Osteoblast (primary cell): ENCODE data around the gene SLC6A6. TPM values are rescaled to one million over a fixed set of nuclear protein-coding genes. Genes with fewer than 3 reads are reported as not detected.

ENCODE experiments used
- DNase-seq: peaks from one replicate; pipeline ENCODE4 v3.0.0; 2011; ENCODE audit warnings: low spot score, mixed read lengths; ENCODE audit not compliant: insufficient read length; ENCODE audit errors: missing footprints
- H2AFZ ChIP-seq: 2 replicates; pipeline ENCODE4 v1.6.0; 2011; ENCODE audit warnings: mild to moderate bottlenecking, low read length
- H3K27ac ChIP-seq: 2 replicates; pipeline ENCODE4 v1.5.1; 2011; ENCODE audit warnings: mild to moderate bottlenecking, low read depth, low read length, moderate library complexity
- H3K27me3 ChIP-seq: 2 replicates; pipeline ENCODE4 v1.6.0; 2012; ENCODE audit warnings: mild to moderate bottlenecking, control low read depth, inconsistent platforms, low read length, moderate library complexity; ENCODE audit not compliant: insufficient read depth
- H3K36me3 ChIP-seq: 2 replicates; pipeline ENCODE4 v1.5.1; 2011; ENCODE audit warnings: mild to moderate bottlenecking, low read length, control low read depth, moderate library complexity; ENCODE audit not compliant: insufficient read depth
- H3K4me1 ChIP-seq: 2 replicates; pipeline ENCODE4 v1.5.1; 2011; ENCODE audit warnings: mild to moderate bottlenecking, low read length, control low read depth, moderate library complexity; ENCODE audit not compliant: insufficient read depth
- H3K4me2 ChIP-seq: 2 replicates; pipeline ENCODE4 v1.6.0; 2011; ENCODE audit warnings: mild to moderate bottlenecking, low read length; ENCODE audit not compliant: insufficient read depth
- H3K4me3 ChIP-seq: fragments of 200-600 bp; sonication (generic); 3 replicates; pipeline ENCODE4 v1.5.1; 2012; ENCODE audit warnings: mild to moderate bottlenecking, low read length, inconsistent platforms; ENCODE audit not compliant: insufficient read depth
- H3K79me2 ChIP-seq: 2 replicates; pipeline ENCODE4 v1.6.0; 2012; ENCODE audit warnings: mild to moderate bottlenecking, low read length, control low read depth, inconsistent platforms; ENCODE audit not compliant: insufficient read depth
- H3K9me3 ChIP-seq: 2 replicates; pipeline ENCODE4 v1.5.1; 2011; ENCODE audit warnings: low read depth, low read length, control low read depth
- H4K20me1 ChIP-seq: 2 replicates; pipeline ENCODE4 v1.6.0; 2012; ENCODE audit warnings: mild to moderate bottlenecking, low read length, control low read depth; ENCODE audit not compliant: insufficient read depth
- small RNA-seq: library from RNA; depleted of rRNA; stranded (forward); fragments of <200 nt; gene quantifications from one replicate; pipeline ENCODE3, GENCODE V24; 2012
- total RNA-seq: library from RNA; depleted of rRNA; stranded (reverse); fragments of >200 nt; gene quantifications from 2 replicates; pipeline ENCODE4 v1.2.3, GENCODE V29; 2012
- TF ChIP-seq, protein P1 (sequence below): IDR thresholded peaks from 2 replicates; pipeline ENCODE4 v1.5.1; 2011; ENCODE audit warnings: mild to moderate bottlenecking, low read depth, low read length, moderate library complexity; ENCODE audit errors: extremely low read depth

SLC6A6 gene
- total RNA-seq, 1 donor: 86.5 TPM

DNA sequence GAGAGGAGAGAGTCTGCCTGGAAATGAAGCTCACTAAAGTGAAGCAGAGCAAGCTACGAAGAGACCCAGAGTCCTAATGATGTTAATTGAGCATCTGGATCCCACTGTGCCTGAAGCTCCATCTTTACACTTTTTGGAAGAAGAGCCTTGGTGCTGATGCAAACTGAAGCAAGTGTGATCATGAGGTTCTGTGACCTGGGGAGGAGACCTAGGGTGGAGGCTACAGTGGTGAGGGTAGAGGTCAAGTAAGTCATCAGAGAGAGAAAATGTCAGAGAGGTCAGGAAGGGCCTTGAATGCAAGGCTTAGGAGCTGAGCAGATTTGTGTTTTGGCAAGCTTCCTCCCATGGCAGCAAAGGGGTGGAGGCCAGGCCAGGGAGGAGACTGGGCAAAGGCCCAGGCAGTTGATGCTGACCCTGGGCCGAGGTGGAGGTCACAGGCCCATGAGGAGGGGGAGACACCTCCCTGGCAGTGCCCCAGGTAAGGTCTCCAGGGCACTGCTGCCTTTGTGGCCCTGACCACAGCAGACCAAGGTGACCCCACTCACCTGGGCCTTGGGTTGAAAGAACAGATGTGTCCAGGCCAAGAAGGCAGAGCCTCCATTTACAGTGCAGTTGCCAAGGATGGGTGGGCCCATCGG lies 136.2 kb downstream of the SLC6A6 start:
- H2AFZ ChIP-seq: no peak overlapping the region
- peaks cover 21% of the 10 kb centered on the region for H3K27me3 ChIP-seq
- no peak overlapping the region for H3K27ac ChIP-seq
- no peak overlapping the region for H3K4me2 ChIP-seq
- no peaks in the 10 kb centered on the region for H3K4me1 ChIP-seq
- H3K79me2 ChIP-seq: no peaks in the 10 kb centered on the region
- no peaks in the 10 kb centered on the region for H3K9me3 ChIP-seq
- no peak overlapping the region for H3K4me3 ChIP-seq
- DNase-seq: peak; percentile 23
- TF ChIP-seq, protein P1, sequence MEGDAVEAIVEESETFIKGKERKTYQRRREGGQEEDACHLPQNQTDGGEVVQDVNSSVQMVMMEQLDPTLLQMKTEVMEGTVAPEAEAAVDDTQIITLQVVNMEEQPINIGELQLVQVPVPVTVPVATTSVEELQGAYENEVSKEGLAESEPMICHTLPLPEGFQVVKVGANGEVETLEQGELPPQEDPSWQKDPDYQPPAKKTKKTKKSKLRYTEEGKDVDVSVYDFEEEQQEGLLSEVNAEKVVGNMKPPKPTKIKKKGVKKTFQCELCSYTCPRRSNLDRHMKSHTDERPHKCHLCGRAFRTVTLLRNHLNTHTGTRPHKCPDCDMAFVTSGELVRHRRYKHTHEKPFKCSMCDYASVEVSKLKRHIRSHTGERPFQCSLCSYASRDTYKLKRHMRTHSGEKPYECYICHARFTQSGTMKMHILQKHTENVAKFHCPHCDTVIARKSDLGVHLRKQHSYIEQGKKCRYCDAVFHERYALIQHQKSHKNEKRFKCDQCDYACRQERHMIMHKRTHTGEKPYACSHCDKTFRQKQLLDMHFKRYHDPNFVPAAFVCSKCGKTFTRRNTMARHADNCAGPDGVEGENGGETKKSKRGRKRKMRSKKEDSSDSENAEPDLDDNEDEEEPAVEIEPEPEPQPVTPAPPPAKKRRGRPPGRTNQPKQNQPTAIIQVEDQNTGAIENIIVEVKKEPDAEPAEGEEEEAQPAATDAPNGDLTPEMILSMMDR: no peak
- H4K20me1 ChIP-seq: no peaks in the 10 kb centered on the region
- no peaks in the 10 kb centered on the region for H3K36me3 ChIP-seq

Small RNAs within 50 kb of the gene (small RNA-seq; reads per million reads assigned to genes)
- gene RNA5SP124 (not detected), gene RNU6-905P (not detected)

Other genes starting within 250 kb of the SLC6A6 start
- gene XPC, start 224.0 kb upstream of the SLC6A6 start, total RNA-seq: 50.1 and 52.1 TPM in 2 replicates
- gene LSM3, start 223.8 kb upstream of the SLC6A6 start, total RNA-seq: 5.1 and 5.6 TPM in 2 replicates
- under 0.01 and 1.4 TPM in 2 replicates for gene GRIP2, start 137.7 kb downstream of the SLC6A6 start, total RNA-seq
- gene CCDC174, start 249.2 kb downstream of the SLC6A6 start, total RNA-seq: 14.5 and 16.2 TPM in 2 replicates